ENCODE results near the gene ABHD8.

Gene ABHD8

DNA sequence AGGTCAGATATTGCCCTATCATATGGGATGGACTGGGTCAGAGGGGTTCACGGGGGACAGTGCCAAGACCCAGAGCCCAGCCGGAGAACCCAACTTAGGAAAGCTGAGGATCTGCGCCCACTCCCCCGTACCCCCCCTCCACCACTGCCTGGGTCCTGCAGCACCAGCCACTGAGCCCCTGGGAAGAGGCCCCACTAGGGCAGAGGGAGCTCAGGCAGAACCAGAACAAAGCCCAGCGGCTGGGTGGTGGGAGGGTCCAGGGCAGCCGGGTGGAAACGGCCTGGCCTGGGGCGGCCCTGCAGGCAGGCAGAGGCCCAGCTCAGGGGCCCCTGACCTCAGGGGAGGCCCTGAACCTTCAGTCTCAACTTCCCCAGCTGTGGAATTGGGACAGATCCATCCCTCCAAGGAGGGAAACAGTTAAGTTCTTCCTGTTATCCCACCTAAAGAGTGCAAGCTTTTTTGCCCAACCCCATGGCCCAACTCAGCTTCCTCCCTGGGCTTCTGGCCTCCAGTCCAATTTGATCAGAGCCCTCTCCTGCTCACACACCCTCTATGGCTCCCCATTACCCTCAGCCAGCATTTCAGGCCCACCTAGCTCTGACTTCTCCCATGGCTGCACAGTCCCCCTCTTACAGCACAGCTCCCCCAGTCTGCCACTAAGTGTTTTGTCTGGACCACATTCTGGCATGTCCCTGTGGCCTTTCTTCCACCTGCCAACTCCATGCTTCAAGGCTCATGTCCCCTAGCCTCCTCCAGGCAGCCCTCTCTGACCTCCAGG, 60.6 kb downstream of the ABHD8 start:
- no peak for DNase-seq (ENCODE audit: low read depth in 2 of 2)
